Posterior cingulate gyrus (tissue), 11 donors: Measurements from ENCODE around the gene DSP.

ENCODE experiments used
- DNase-seq, 10 donors: peaks; one replicate each; pipeline versions ENCODE4 v3.0.0 to v3.0.0-alpha.2; 2020 to 2021; ENCODE audit warnings: mixed read lengths in 3 of 10
- intact Hi-C: fragments of 100-400 bp; cut with DNase I; formaldehyde crosslinking; loops from one replicate; pipeline ENCODE4 v1.15.1; 2023

Gene DSP

DNA sequence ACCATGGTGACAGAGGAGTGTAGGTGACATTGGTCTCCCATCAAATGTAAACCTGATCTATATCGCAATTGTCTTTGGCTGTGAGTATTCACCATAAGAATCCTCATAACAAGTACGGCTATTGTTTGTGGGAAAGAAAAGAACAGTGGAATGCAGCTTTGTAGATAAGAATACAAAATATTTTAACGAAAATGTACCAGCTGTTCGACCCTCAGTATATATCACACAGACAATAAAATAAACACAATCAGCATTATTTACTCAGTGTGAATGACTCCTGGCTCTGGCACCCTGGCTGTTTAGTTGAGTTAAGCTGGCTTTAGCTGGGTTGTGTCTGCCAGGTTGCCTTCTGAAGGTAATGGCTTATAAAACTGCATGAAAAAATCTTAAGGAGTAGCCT lies 91.9 kb downstream of the DSP start:
- intact Hi-C loops, result no loop called here
- DNase-seq, result no peak

- no peak for DNase-seq
Observed at GRCh38 chr6:7636151-7636550, 94.7 kb downstream of the DSP start.

More at GRCh38 chr6:7636151-7636550, 94.7 kb downstream of the DSP start:
- intact Hi-C loops, result no loop called here
